Caco-2 (cell line): ENCODE data around the gene AFAP1L1. TPM values are rescaled to one million over a fixed set of nuclear protein-coding genes. Genes with fewer than 3 reads are reported as not detected.

Source experiments
- BruUV-seq: library from RNA; stranded (reverse); fragments of 400-500 nt; replicated peaks from 2 replicates; lab custom pipeline; 2021; lab: Mats Ljungman, UMichigan
- CTCF ChIA-PET: fragments of 300-600 bp; sonication (Branson Sonifier 250); formaldehyde crosslinking; loops from one replicate; lab custom pipeline; 2022; ENCODE audit warnings: antibody characterized with exemption; lab: Charles Lee
- POLR2A ChIA-PET: fragments of 300-600 bp; sonication (Branson Sonifier 250); formaldehyde crosslinking; loops from one replicate; lab custom pipeline; 2022; ENCODE audit warnings: antibody characterized with exemption; lab: Charles Lee
- DNase-seq, 2 experiments: peaks; one replicate each; pipeline versions ENCODE4 v3.0.0 to v3.0.0-alpha.2; 2020 to 2022
- H3K27me3 ChIP-seq: replicated peaks from 2 replicates; pipeline ENCODE4 v1.6.0; 2011; ENCODE audit warnings: low read length; ENCODE audit not compliant: control insufficient read depth, insufficient read depth
- H3K36me3 ChIP-seq: 2 replicates; pipeline ENCODE4 v1.5.1; 2011; ENCODE audit warnings: low read length; ENCODE audit not compliant: control insufficient read depth, insufficient read depth
- H3K4me1 ChIP-seq: fragments of 250-450 bp; sonication (Bioruptor Pico); 2 replicates; pipeline ENCODE4 v1.5.1; 2020; ENCODE audit warnings: mild to moderate bottlenecking
- H3K4me3 ChIP-seq: 2 replicates; pipeline ENCODE4 v1.5.1; 2011; ENCODE audit warnings: low read depth, mild to moderate bottlenecking, control low read depth, low read length
- H3K9me3 ChIP-seq: fragments of 250-450 bp; sonication (Bioruptor Pico); 2 replicates; pipeline ENCODE4 v1.5.1; 2020; ENCODE audit warnings: mild to moderate bottlenecking, moderate library complexity
- H3K27ac Mint-ChIP-seq: one replicate; pipeline ENCODE4 v1.8.0; 2022; ENCODE audit warnings: mixed read lengths; ENCODE audit not compliant: unreplicated experiment
- H3K27me3 Mint-ChIP-seq: one replicate; pipeline ENCODE4 v1.8.0; 2022; ENCODE audit warnings: mixed read lengths; ENCODE audit not compliant: insufficient read depth, unreplicated experiment
- H3K36me3 Mint-ChIP-seq: one replicate; pipeline ENCODE4 v1.8.0; 2022; ENCODE audit warnings: mild to moderate bottlenecking, mixed read lengths; ENCODE audit not compliant: insufficient read depth, unreplicated experiment
- H3K4me1 Mint-ChIP-seq: one replicate; pipeline ENCODE4 v1.8.0; 2022; ENCODE audit warnings: low read depth, mixed read lengths; ENCODE audit not compliant: unreplicated experiment
- H3K4me3 Mint-ChIP-seq: one replicate; pipeline ENCODE4 v1.8.0; 2022; ENCODE audit warnings: mild to moderate bottlenecking, moderate library complexity, mixed read lengths; ENCODE audit not compliant: unreplicated experiment
- H3K9me3 Mint-ChIP-seq: one replicate; pipeline ENCODE4 v1.8.0; 2022; ENCODE audit warnings: mixed read lengths; ENCODE audit not compliant: unreplicated experiment
- CTCF ChIP-seq, 2 experiments: fragments of 200-600 bp in 1 of 2; IDR thresholded peaks; 1 replicate in 1 of 2; 2 replicates in 1 of 2; pipeline versions ENCODE4 v1.5.1 to v1.8.0; 2011 to 2022; ENCODE audit warnings: antibody characterized with exemption in 1 of 2, control low read depth in 1 of 2, inconsistent platforms in 1 of 2, low read depth in 1 of 2, low read length in 1 of 2, mild to moderate bottlenecking in 1 of 2, moderate library complexity in 1 of 2; ENCODE audit not compliant: insufficient read depth in 1 of 2, severe bottlenecking in 1 of 2, unreplicated experiment in 1 of 2
- intact Hi-C: fragments of 100-400 bp; cut with micrococcal nuclease; formaldehyde crosslinking; loops from one replicate; pipeline ENCODE4 v1.10.0; 2022; ENCODE audit not compliant: unreplicated experiment
- total RNA-seq: library from RNA; stranded (reverse); gene quantifications from 2 replicates; pipeline ENCODE4 v1.2.3, GENCODE V29; 2022

Gene AFAP1L1
- total RNA-seq, 1 experiment from 2014 or later, result 0.45 TPM

- no peak for TF ChIP-seq CTCF (IDR thresholded peaks at IDR 0.05; ENCODE audit: insufficient read depth in 1 of 2, low read depth in 1 of 2, low read length in 1 of 2, severe bottlenecking in 1 of 2, unreplicated experiment in 1 of 2)
- ChIA-PET POLR2A (no interaction called here), CTCF (no interaction called here)
- Mint-ChIP-seq H3K4me3 (no peak overlapping the region), H3K36me3 (no peaks in the 10 kb centered on the region), H3K27ac (no peak overlapping the region), H3K9me3 (no peaks in the 10 kb centered on the region), H3K27me3 (peaks cover 9% of the 10 kb centered on the region), H3K4me1 (no peaks in the 10 kb centered on the region)
- Histone ChIP-seq H3K9me3 (no peaks in the 10 kb centered on the region), H3K36me3 (no peaks in the 10 kb centered on the region), H3K4me1 (no peaks in the 10 kb centered on the region), H3K4me3 (no peak overlapping the region), H3K27me3 (no peaks in the 10 kb centered on the region; the same call in 1 of the 2 replicates)
- BruUV-seq, result no TSS peak
- intact Hi-C loops, result no loop called here
- no peak for DNase-seq
These were observed 27.9 kb downstream of the AFAP1L1 start for GRCh38 chr5:149299451-149300054.

GRCh38 chr5:149300441-149300840, 28.8 kb downstream of the AFAP1L1 start:
- Mint-ChIP-seq H3K27ac (no peak overlapping the region), H3K4me3 (no peak overlapping the region), H3K9me3 (no peaks in the 10 kb centered on the region), H3K4me1 (no peaks in the 10 kb centered on the region), H3K27me3 (peaks cover 4% of the 10 kb centered on the region), H3K36me3 (no peaks in the 10 kb centered on the region)
- TF ChIP-seq CTCF (IDR thresholded peaks at IDR 0.05; ENCODE audit: insufficient read depth in 1 of 2, low read depth in 1 of 2, low read length in 1 of 2, severe bottlenecking in 1 of 2, unreplicated experiment in 1 of 2), result no peak
- Histone ChIP-seq H3K9me3 (no peaks in the 10 kb centered on the region), H3K4me3 (no peak overlapping the region), H3K36me3 (no peaks in the 10 kb centered on the region), H3K27me3 (no peaks in the 10 kb centered on the region), H3K4me1 (no peaks in the 10 kb centered on the region)
- no TSS peak for BruUV-seq
- DNase-seq, result no peak
- CTCF ChIA-PET, result no interaction called here
- POLR2A ChIA-PET, result no interaction called here
- intact Hi-C loops, result no loop called here

GRCh38 chr5:149301049-149301743, 29.5 kb downstream of the AFAP1L1 start:
- Mint-ChIP-seq H3K4me3 (no peak overlapping the region), H3K4me1 (no peaks in the 10 kb centered on the region), H3K36me3 (no peaks in the 10 kb centered on the region), H3K9me3 (no peaks in the 10 kb centered on the region), H3K27ac (no peak overlapping the region), H3K27me3 (peaks cover 6% of the 10 kb centered on the region)
- ChIA-PET CTCF (no interaction called here), POLR2A (no interaction called here)
- no peaks in the 10 kb centered on the region for H3K36me3 ChIP-seq
- no peaks in the 10 kb centered on the region for H3K4me1 ChIP-seq
- H3K27me3 ChIP-seq, result peaks cover 2% of the 10 kb centered on the region; the same call in 1 of the 2 replicates
- intact Hi-C loops, result no loop called here
- H3K9me3 ChIP-seq, result no peaks in the 10 kb centered on the region
- TF ChIP-seq CTCF (IDR thresholded peaks at IDR 0.05; ENCODE audit: insufficient read depth in 1 of 2, low read depth in 1 of 2, low read length in 1 of 2, severe bottlenecking in 1 of 2, unreplicated experiment in 1 of 2), result no peak
- no TSS peak for BruUV-seq
- DNase-seq, result no peak
- H3K4me3 ChIP-seq, result no peak overlapping the region
